ENCODE data around the gene E2F3.

- TF ChIP-seq CTCF (IDR thresholded peaks at IDR 0.05), result no peak
- no peak for TF ChIP-seq POLR2A (IDR thresholded peaks at IDR 0.05)
- no peak for TF ChIP-seq EP300 (IDR thresholded peaks at IDR 0.05)
These were observed 13.6 kb downstream of the E2F3 start for GRCh38 chr6:20415304-20415703.
